GM12891 (cell line): ENCODE measurements around the gene ABCF2.

Experiments
- PAX5 ChIP-seq: IDR thresholded peaks from 2 replicates; pipeline ENCODE4 v1.6.1; 2011; ENCODE audit warnings: low read length, moderate library complexity, mild to moderate bottlenecking; ENCODE audit not compliant: insufficient read depth, severe bottlenecking
- POLR2A ChIP-seq: IDR thresholded peaks from 2 replicates; pipeline ENCODE4 v1.6.1; 2011; ENCODE audit warnings: low read depth, low read length, control low read depth
- POLR2AphosphoS5 ChIP-seq: IDR thresholded peaks from 2 replicates; pipeline ENCODE4 v1.6.1; 2011; ENCODE audit warnings: low read depth, low read length, control low read depth
- POU2F2 ChIP-seq: IDR thresholded peaks from 2 replicates; pipeline ENCODE4 v1.6.1; 2011; ENCODE audit warnings: low read depth, mild to moderate bottlenecking, control low read depth, low read length, moderate library complexity
- TAF1 ChIP-seq: IDR thresholded peaks from 2 replicates; pipeline ENCODE4 v1.6.1; 2011; ENCODE audit warnings: low read depth, low read length, control low read depth

DNA sequence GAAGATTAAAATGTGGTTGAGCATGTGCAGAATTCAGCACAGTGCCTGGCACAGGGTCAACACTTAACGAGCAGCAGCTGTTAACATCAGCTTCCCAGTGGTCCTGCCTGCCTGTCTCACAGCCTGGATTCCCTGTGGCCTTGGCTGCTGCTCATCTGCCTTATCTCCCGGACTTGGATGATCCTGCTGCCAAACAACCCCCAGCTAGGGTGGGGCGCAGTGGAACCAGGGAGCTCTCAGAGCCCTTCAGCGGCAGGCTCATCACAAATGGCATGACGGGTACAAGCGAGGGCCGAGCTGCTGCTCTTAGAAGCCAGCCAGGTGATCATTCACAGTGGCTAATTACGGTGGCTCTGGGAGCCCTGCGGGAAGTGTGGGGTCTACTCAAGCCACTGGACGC is 34.5 kb upstream of the ABCF2 start:
- TF ChIP-seq POLR2A (no peak), POU2F2 (no peak), TAF1 (no peak), POLR2AphosphoS5 (no peak), PAX5 (no peak)
